ENCODE results near the gene CDH4.

CDH4 gene

DNA sequence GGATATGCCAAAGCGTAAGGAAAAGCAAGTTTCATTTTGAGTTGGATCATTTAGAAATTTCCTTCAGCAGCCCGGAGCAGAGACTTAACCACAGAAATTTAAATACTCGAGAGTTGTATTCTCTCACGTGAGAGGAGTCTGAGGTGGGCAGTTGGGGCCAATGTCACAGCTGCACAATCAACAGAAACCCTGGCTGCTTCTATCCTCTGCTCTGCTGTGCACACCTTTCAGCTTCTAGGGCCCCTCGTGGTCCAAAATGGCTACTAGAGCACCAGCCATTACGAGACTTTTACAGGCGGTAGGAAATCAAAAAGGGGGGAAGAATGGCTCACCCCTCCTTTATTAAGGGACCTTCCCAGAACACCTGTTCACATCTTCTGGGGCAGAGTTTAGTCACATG, 659.8 kb downstream of the CDH4 start:
- no peak for DNase-seq

DNA sequence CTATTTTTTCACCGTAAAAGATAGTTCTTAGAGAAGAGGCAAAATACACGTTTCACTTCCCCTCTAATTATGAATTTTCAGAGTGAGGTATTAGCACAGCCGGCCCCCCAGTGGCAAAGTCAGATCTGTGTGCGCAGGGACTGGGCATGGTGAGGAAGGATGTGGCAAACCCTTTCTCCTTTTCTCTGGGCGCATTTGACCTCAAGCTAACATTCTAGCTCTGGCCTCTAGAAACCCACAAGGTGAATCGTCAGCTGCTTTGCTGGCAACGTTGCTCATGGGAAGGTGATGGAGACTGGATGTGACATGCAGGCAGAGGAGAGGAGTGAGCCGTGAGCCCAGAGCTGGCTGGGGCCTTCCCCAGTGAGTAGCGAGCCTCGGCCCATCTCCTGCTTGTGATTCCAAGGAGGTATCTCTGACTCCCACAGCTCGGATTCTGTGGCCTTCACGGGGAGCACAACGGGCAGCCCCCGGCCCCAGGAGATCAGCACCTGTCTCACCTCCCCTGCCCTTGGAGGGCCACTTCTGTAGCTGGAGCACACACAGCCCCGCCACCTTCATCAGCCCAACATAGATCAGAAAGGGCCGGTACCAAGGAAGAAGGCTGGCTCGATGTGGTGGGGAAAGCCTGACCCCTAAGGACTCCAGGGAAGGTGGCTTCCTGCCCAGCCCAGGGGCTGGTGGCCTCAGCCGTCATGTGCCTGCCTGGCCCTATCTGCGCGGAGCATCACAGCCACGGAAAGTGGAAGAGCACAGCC, 660.8 kb downstream of the CDH4 start:
- DNase-seq: no peak

DNA sequence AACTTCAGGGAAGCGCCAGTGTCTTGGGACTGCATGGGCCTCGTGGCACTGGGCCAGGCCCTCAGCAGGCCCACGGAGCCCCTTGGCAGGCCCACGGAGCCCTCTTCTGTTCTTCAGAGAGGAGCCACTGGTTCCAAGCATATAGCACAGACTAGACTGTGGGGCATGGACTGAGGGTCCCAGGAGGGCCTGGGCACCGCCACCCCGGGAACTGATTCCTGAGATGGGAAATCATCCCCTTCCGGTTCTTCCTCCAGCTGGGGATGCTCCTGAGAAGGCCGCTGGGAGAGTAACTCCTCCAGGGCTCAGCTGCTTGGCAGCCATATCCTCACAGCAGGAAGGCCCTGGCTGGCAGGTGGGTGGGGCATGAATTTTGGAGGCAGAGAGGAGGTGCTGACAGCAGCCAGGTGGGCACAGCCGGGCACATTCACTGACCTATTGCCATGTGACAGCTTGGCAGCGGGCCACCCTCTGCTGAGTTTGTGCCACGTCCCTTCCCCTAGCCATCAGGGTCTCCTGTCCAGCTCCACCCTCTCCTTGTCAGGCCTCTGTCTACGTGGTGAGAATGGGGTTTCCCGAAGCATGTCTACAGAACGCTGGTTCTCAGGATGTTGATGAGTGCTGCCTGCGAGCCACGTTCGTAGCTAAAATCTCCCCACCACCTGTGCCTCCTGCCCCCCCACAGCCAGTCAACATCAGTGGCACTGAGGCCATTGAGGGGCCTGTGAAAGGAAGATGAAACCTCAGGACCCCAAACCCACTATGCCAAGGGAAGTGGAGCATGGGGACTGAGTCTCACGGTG, 661.6 kb downstream of the CDH4 start:
- DNase-seq: no peak

DNA sequence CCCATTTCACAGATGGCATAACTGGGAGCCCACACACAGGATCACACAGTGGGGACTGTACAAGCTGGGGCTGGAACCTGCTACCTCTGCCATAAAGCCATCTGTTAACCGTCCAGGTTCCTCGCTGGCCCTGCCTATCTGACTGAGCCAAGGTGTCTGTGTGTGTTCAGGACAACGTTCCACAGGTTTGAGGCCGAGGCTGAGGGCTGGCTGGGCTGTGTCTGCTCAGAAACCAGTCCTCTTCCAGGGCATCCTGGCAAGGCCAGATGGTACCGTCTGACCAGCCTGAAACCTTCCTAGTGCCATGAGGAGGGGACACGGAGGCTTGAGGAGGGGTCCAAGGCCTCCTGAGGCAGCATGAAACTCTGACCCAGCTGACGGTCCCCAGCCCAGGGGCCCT, 663.0 kb downstream of the CDH4 start:
- no peak for DNase-seq

DNA sequence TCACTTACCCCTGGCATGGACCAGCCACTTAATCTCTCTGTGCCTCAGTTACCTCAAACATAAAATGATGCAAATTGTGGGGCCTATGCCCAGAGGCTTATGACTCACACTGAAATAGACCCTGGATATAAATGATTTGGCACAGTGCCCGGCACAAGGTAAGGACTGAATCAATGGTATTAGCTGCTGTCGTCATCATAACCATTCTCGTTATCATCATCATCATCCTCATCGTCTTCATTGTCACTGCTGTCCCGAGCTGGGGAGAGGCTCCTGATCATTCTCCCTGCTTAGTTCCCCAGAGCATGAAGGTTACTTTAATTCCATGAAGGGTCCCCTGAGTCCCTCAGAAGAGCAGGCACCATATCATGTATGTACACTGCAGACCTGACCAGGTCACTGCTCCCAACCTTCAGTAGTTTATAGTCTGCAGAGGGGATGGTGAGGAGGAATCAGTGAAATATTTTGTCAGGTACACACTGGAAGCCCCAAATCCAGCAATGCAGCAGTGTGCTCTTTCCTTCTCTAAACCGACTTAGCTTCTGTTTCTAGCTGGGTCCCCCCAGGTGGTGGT, 664.3 kb downstream of the CDH4 start:
- DNase-seq: no peak

DNA sequence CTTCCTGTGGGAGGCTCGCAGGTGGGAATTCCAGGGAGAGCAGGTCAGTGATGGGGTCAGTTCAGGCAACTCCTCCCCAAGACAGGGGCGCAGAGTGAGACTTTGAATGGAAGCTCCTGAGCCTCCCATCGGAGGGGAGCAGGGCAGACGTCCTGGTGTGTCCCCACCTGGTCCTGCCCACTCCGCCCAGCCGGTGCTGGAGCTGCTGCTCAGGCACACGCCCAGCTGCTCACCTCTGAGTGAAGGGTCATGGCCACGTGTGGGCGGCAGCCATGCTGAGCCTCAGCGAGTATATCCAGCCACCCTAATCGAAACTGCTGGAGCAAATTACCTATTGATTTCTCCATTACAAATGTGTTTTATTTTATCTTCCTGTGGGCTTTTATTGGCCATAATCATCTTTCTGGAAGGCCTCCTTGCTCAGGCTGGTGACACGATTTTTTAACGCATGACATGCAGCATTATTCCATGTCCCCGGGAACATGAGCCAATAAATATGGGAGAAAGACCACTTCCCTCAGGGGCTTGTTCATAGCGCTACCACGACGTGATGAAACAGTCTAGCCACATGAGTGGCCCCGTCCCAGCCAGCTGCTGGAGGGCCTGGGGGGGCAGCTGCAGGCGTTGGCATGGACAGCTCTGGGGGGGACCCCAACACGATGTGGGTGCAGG, 665.5 kb downstream of the CDH4 start:
- DNase-seq: no peak

DNA sequence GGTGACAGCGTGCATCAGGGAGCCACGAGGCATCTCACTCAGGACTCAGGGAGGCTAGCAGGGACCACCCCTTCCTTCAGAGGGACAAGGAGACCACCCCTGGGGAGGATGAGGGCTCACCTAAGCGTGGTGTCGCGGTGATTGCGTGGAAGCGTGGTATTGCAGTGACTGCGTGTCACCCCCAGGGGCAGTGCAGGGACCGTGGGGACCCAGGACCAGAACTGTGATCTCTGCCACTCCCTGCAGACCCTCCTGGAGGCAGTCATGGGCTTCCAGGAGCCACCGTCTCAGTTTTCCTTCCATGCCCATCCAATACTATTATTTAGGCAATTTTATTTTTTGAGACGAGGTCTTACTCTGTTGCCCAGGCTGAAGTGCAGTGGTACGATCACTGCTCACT, 666.5 kb downstream of the CDH4 start:
- DNase-seq: no peak

DNA sequence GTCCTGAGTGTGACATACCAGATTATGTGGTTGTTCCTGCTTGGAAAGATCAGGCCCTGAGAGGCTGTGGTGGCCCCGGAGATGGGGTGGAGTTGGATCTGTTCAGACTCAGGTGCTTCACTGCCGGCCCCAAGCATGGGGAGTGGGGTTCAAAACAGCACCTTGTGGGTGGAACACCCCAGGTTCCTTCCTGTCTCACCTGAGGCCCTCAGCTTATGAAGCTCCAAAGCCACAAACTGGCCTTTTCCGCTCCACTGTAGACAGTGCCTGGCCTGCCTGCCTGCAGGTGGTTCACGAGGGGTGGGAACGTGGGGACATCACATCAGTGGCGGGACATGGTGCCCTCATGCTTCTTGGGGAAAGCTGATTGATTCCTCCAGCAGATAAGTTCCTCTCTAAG, 667.2 kb downstream of the CDH4 start:
- DNase-seq: no peak

DNA sequence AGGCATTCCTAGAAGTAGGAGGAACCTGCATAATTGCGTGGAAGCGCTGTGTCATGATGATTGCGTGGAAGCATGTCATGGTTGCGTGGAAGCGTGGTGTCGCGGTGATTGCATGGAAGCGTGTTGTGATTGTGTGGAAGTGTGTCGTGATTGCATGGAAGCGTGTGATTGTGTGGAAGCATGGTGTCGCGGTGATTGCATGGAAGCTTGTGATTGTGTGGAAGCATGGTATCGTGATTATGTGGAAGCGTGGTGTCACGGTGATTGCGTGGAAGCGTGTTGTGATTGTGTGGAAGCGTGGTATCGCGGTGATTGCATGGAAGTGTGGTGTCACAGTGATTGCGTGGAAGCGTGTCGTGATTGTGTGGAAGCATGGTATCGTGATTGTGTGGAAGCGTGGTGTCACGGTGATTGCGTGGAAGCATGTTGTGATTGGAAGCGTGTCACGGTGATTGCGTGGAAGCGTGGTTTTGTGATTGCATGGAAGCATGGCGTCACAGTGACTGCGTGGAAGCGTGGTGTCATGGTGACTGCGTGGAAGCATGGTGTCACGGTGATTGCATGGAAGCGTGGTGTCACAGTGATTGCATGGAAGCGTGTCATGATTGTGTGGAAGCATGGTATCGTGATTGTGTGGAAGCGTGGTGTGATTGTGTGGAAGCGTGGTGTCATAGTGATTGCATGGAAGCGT, 667.8 kb downstream of the CDH4 start:
- DNase-seq: no peak

DNA sequence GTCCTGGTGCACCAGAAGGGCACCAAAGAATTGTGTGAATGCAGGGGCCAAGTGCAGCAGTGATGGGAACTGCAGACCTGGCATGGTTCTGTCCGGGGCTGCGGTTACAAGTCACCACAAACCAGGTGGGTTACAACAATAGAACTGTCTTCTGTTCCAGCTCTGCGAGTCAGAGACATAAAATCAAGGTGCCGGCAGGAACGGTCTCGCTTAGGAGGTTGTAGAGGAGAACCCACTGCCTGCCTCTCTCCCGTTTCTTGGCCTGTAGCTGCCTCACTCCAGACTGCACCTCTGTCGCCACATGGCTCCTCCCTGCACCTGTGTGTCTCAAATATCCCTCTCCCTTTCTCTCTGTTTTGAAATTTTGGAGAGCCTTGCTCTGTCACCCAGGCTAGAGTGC, 670.4 kb downstream of the CDH4 start:
- no peak for DNase-seq

DNA sequence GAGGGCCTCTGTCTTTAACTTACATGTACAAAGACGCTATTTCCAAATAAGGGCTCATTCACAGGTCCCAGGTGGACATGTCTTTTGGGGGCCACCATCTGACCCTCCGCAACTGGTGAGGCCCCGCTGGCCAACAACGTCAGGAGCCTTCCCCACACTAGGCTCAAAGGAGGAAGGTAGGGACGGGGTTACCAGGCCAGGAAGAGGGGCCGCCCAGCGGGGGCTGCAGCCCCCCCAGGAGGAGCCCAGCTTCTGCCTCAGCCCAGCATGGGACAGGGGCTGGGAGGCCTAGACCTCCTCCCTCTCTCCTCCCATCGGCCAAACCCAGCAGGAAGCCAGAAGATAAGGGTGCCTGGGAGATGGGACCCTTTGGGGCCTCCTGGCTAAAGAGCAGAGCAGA, 670.9 kb downstream of the CDH4 start:
- DNase-seq: no peak

DNA sequence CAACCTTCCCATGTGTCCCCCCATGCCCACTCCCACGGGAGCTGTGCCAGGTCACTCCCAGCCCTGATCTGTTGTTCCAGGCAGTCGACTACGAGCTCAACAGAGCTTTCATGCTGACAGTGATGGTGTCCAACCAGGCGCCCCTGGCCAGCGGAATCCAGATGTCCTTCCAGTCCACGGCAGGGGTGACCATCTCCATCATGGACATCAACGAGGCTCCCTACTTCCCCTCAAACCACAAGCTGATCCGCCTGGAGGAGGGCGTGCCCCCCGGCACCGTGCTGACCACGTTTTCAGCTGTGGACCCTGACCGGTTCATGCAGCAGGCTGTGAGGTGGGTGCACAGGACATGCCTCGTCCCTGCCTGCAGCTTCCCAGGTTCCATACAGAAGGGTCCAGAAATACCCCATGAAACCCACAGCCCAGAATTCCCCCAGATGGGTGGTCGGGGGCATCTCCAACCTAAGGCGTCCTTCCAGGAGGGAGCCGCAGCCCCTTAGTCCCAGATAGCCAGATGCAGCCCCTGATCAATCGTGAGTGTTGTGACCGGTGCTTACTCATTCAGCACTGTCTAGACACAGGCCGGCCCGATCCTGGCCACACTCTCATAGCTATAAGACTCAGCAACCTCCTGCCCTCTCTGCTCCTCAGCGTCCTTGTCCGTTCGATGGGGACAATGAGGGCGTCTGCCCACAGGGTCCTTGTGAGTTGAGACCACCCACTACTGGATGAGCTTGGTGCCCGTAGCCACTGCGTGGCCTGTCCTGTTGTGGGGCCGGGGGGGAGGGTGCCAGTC, 671.5 kb downstream of the CDH4 start:
- no peak for DNase-seq

DNA sequence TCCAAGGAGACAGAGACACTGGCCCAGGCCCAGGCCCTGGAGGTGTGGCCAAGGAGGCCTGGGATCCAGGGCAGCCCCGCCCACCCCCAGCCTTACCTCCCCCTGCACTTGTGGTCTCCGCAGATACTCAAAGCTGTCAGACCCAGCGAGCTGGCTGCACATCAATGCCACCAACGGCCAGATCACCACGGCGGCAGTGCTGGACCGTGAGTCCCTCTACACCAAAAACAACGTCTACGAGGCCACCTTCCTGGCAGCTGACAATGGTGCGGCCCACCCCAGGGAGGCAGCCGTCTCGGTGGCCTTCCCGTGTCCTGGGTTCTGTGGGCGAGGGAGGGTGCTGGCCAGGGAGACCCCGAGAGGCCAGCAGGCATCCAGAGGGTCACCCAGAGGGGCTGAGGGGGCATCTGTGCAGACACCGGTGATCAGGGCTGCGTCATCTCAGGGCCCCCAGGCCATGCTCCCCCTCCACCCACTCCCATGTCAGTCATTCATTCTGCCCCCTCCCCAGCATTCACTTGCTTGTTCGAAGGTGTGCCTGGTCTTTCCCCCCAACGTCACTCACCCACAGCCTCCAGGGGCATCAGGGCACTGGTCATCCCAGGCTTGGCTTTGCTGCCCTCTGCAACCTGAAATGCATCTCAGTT, 672.3 kb downstream of the CDH4 start:
- DNase-seq: no peak

DNA sequence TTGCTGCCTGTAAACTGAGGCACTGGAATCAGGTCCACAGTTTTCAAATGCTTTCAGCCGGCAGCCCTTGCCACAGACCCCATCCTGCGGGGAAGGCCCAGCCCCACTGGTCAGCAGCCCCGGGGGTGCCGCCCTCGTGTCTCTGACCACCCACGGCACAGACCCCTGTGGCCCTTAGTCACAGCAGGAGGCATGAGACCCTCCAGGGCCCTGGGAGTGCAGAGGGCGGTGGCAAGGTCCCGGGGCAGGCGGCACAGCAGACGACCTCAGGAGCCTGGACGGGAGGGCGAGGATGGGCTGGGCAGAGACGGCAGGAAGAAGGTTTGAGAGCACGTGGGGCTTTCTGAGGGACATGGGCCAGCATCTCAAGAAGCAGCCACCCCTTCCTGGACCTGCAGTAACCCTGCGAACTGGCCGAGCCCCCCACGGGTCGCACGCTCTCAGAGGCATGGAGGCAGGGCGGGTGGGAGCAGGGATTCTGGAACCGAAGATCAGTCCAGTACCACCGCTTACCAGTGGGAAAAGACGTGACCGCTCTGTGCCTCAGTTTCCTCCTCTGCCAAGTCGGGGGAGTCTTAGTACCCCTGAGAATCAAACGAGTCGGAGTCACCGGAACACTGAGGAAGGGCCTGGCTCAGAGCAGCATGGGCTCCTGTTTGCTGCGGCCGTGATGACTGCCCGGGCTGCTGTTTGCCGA, 672.9 kb downstream of the CDH4 start:
- DNase-seq: no peak

DNA sequence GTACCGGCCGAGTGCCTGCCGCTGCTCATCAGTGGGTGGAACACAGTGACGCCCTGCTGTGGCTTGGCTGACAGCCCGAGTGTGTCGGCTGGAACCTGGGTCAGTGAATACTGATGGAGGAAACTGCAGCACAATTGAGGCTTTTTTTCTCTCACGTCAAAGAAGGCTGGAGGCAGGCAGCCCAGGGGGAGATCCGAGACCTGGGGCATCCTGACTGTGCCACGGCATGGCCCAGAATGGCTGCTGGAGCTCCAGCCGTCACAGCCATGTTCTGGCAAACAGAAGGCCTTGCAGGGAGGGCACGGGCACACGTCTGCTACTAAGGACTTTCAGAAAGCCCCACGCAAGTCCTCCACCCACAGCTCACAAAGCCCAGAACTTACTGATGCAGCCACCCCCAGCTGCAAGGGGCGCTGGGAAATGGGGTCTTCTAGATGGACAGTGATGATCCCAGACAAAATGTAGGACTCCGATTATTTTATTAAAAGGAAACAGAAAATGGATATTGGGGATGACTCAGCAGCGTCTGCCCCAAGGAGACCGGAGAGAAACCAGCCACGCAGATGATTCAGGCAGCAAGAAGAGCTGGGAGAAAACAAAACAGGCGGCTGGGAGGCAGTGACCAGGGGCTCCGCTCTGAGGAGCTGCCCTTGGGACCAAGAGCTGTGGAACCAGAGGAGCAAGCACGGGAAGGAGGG, 673.6 kb downstream of the CDH4 start:
- no peak for DNase-seq

DNA sequence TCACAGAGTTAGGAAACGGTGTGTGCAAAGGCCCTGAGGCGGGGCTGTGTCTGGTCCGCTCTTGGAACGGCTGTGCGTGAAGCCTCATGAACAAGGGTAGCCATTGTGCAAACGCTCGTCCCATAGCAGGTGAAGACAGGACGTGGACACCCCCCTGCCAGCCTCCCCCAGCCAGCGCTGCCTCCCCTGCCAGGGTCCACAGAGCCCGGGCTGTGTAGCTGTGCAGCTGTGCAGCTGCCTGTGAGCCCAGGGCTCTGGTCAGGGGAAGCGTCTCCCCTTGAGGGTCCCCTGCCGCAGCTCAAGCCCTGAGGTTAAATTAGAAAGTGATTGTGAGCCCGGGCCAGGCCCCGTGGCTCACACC, 674.2 kb downstream of the CDH4 start:
- DNase-seq: no peak

DNA sequence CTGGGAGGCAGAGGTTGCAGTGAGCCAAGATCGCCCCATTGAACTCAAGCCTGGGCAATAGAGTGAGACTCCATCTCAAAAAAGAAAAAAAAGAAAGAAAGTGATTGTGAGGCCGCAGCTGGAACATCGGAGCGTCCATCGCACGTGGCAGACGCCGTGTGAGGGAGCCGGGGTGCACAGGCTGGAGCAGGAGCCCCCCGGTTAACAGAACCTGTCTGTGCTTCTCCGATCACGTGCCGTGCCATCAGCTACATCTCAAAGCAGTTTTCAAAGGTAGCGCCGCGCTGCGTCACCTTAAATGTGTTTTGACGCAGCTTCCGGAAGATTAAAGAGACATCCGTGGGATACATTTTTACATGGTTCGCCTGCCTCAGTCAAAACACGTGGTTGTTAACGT, 674.7 kb downstream of the CDH4 start:
- no peak for DNase-seq

DNA sequence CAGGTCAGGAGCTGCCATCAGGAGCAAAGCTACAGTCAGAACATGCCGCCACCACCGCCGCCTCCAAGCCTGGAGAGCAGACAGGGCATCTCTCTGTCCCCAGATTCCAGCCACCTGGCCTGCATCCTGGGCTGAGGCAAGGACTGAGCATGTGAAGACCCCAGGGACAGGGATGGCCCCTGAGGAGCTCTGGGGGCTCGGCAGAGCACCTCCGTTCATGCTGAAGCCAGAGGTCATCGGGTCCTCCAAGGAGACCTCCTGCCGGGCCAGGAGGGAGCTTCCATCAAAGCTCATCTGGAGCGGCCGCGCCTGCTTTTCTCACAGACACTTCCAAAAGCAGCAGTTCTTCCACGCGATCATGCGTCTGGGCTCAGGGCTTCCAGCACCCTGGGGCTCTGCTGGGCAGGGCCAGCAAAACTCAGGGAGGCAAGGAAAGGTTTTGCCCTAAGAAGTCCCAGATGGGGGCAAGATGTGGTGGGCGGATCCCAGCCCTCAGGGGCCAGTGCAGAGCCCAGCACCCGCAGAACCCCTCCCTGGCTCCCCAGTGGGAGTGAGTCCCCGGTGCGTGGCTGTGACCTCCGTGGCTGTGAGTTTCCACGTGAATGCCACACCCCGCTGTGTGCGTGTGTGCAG, 675.2 kb downstream of the CDH4 start:
- DNase-seq: no peak

DNA sequence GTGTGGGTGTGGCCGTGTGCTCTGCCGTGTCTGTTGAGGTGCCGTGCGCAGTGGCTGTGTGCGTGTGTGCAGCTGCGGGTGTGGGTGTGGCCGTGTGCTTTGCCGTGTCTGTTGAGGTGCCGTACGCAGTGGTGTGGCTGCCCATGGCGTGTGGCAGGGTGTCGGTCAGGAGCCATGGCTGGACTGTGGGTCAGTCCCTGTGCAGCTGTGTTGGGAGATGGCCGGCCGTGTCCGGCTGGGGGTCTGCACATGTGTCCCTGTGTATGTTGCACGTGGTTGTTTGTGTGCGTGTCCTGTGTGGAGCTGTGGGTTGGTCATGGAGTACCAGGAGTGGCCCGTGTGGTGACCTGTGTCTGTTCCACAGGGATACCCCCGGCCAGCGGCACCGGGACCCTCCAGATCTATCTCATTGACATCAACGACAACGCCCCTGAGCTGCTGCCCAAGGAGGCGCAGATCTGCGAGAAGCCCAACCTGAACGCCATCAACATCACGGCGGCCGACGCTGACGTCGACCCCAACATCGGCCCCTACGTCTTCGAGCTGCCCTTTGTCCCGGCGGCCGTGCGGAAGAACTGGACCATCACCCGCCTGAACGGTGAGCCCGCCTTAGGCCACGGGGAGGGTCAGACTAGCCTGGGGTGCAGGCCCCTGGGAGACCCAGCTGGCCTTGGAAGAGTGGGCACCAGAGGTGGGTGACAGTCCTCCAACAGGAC, 675.9 kb downstream of the CDH4 start:
- DNase-seq: no peak
